PC-3 (cell line): ENCODE results near the gene SLC30A7.
"Not testable (repeated sequence)": the region's sequence is repeated elsewhere in the genome, so short reads cannot be mapped to it uniquely, and the experiment has no call there.

Experiments used
- CTCF ChIP-seq: fragments of 300-600 bp; sonication (generic); conservative IDR thresholded peaks from 2 replicates; pipeline ENCODE4 v1.5.1; 2017; ENCODE audit warnings: antibody characterized with exemption, low read depth, mild to moderate bottlenecking, low read length
- EZH2 ChIP-seq: fragments of 300-600 bp; sonication (generic); IDR thresholded peaks from one replicate; pipeline ENCODE4 v1.6.1; 2017; ENCODE audit warnings: antibody characterized with exemption, mild to moderate bottlenecking, low read length; ENCODE audit not compliant: unreplicated experiment

GRCh38 chr1:100889007-100889406, 6.9 kb upstream of the SLC30A7 start:
- TF ChIP-seq CTCF, EZH2: not testable (repeated sequence)
